Erythroblast (primary cell): Measurements from ENCODE around the gene GARS1.

Source experiments
- GATA1 ChIP-seq: IDR thresholded peaks from 2 replicates; pipeline ENCODE4 v1.6.1; 2011; ENCODE audit warnings: low read depth, mild to moderate bottlenecking, control low read depth, low read length, moderate library complexity
- POLR2A ChIP-seq: IDR thresholded peaks from 2 replicates; pipeline ENCODE4 v1.6.1; 2011; ENCODE audit warnings: mild to moderate bottlenecking, low read length

DNA sequence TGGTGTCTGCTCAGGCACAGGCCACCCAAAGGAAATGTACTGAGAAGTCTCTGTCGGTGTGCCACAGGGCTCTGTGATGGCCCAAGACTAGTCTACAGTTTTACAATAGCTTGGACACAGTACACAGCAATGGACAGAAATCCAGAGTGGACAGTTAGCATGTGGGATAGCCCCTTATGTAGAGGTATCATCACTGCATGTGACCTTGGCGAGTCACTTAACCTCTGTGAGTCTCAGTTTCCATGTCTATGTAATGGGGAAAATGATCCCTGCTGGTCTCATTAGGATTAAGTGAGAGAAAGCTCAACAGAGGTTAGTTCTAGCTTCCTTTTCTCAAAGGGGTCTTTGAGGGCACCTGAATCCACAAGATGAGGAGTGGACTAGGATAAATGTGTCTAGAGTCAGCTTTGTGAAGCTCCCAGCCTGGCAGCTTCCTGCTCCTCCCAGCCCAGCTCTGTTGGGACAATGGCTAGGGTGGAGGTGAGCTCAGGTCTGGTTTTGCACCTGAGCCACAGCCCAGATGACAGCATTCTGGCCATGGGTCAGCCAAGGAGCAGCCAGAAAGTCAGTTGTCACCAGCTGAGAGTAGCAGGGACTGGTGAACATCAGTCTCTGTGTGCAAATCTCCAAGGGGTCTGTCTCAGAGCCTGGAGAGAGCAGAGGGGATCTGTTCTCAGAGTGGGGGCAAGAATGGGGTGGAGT lies 69.7 kb downstream of the GARS1 start:
- TF ChIP-seq POLR2A = no peak
- no peak for TF ChIP-seq GATA1
